CD4-positive, alpha-beta T cell treated with Interleukin-12 subunit alpha and Interleukin-12 subunit beta, for 1 hour (primary cell): ENCODE results near the gene MNAT1.

ENCODE experiments used
- DNase-seq: peaks from one replicate; pipeline ENCODE4 v3.0.0-alpha.2; 2020

Gene MNAT1

DNA sequence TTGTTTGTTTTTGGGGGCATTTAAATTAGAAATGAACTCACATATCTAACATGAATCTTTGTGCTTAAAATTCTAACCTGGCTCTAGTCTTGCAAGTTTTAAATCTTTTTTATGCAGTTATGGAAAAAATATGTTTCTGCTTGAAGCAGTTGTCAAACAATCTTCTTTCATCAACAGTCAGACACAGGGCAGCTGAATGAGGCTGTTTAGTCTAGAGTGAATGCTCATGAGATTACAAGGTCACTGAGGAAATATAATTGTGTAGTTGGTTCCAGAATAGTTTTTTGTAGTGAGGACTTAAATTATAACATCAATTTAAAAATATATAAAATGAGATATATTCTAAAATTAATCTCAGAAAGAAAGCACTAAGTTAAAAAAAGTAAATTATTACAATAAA, 169.8 kb downstream of the MNAT1 start:
- no peak for DNase-seq

DNA sequence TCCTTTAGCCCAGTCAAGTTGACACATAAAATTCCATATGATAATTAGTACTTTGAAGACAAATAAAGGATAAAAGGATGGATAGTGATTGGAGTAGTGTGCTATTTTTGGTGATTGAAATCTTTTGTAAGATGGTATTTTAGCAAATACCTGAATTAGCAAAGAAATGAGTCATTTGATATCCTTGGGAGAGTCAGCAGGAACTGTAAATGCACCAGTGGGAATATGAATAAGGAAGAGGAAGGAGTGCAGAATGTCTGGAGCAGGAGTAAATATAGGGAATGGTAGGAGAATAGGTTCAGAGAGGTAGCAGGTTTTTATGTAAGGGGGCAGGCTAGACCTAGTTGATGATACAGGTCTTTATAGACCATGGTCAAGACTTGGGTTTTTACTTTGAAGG, 171.4 kb downstream of the MNAT1 start:
- no peak for DNase-seq

DNA sequence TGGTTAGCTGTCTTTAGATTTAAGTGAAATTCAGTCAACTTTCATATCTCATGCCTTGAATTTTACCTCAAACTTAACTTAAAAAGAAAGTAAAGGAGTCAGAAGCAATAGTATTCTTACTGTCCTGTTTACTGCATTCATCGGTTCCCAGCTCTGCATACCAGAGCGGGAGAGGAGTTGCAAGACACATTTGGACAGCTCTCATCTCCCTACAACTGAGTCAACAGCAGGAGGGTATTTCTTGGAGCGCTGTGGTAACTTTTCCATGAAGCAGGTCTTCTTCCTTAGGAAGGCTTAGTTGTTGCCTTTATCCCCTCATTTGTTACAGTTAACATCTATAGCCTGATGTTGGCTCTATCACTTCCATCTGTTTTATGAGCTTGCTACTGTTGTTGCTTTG, 181.2 kb downstream of the MNAT1 start:
- DNase-seq, result no peak

DNA sequence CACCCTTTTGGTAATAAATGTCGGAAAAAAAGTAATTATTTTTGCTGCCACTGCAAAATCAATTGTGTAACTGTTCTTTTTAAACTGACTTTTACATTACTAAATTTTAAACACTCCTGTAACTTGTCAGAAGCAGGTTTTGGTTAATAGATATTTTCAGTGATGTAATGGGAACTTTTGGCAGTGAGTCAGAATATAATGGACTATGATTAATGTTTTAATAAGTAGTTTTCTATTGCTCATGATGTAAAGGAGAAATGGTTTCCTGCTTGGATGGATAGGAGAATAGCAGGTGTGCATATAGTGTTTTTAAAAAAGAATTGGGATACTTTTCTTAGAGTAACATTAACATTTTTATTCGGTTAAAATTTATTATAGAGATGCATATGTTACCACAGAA, 187.5 kb downstream of the MNAT1 start:
- no peak for DNase-seq

DNA sequence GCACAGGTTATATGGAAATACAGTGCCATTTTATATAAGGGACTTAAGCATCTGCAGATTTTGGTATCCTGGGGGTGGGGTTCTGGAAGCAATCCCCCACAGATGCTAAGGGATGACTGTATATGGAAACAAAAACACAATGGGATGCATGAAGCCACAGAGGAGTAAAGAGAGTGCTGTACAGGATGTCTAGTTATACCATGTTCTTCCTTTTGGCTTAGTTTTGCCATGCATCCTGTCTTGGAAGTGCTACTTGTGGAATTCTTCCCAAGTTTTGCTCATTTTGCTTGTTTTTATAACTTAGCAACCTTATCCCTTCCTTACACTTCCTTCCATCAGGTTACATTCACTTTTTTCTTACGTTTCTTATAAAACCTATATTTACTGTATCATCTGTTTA, 190.7 kb downstream of the MNAT1 start:
- no peak for DNase-seq

DNA sequence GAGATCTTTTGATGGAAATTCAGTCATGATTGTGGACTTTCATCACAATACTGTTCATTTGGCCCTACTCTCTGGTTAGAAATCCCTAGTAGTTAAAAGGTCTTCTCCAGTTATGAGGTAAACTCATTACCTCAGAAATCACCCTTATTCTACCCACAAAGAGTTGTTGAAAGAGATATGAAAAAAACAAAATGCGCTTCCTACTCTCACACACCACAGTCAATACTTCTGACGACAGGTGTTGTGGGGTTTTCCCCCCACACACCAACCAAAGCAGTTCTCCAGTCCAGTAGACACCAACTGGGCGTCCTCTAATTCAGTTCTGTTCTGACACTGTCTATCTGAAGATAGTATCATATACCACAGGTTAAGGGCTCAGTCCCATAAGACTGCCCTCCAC, 191.4 kb downstream of the MNAT1 start:
- DNase-seq, result no peak

DNA sequence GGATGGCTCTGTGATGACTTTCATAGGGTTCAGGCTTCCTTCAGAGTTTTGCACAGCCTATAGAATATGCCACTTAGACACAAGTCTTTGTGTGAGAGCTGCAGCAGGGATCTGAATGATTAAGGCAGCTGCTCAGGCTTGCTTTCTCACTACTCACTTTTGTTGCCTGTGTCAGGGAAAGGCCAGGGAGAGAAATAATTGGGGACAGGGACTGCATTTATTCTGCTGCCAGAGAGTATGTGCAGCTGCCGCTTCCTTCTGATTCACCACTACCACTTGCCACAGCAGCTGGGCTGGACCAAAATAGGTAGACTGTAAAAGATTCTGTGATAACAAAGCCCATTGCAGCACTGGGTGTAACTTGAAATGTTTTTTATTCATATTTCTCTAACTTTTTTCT, 196.7 kb downstream of the MNAT1 start:
- no peak for DNase-seq

DNA sequence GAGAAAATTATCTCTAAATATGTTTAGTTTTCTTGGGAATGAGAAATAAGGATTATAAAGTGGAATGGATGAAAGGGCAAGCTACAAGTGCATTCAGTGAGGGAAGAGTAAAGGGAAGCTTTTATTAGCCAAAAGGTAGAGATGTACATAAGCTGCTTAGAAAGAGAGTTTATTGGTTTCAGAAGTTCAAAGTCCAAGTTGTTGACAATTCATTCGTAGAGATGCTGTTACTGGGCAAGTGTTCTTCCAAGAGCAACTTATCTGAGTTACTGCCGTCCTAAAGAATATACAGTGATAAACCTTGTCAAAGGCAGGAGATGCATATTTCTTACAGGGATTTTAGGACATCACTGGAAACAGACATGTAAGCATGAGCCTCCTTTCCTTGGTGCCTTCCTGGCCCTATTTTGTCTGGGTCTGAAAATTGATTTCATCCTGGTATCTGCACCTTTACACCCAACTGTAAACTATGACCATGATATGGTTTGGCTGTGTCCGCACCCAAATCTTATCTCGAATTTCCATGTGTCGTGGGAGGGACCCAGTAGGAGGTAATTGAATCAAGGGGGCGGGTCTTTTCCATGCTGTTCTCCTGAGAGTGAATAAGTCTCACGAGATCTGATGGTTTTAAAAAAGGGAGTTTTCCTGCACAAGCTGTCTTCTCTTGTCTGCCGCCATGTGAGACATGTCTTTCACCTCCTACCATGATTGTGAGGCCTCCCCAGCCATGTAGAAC, 199.5 kb downstream of the MNAT1 start:
- DNase-seq, result no peak

DNA sequence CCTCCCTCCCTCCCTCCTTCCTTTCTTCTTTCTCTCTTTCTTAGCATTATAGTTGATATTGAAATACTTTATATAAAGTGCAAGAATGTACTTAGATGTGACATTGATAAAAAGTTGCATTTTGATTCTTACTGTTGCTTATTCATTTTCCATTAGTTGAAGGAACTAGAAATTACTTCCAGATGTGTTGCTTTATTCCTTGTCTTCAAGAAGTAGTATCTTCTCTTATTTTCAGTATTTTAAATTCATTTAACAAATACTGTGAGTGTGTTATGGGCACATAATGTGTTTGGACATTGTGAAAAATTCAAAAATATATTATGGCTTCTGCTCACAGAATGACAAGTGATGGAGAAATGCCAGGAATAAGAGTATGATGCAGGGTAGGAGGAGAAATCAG, 200.8 kb downstream of the MNAT1 start:
- no peak for DNase-seq

DNA sequence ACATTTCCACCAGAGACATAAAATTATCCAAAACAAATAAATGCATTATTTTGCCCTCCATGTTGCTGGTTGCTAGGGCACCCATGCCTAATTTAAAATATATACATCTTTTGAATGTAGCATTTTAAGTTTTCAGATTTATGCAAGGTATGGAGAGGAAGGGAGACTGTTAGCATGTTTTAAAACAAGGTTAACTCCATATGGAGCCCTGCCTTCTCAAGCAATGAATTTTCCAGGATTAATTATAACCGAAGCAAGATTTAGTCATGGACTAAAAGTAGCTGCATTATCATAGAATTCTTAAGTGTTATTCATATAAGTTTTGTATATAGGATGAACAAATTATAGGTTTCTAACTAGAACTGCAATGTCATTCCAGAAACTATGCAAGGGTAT, 209.1 kb downstream of the MNAT1 start:
- no peak for DNase-seq

DNA sequence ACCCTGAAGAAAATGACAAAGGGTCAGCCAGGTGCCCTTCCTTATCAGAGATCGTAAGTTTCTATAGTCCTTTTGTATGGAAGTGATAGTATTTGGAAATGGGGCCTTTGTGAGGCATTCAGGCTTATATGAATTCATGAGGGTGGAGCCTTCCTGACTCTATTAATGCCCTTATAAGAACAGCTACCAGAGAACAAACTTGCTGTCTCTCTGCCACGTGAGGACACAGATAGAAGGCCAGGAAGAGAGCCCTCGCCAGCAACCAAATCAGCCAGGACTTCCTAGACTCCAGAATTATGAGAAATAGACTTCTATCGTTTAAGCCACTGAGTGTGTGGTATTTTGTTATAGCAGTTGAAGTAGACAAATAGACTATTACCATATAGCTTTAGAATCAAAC, 209.6 kb downstream of the MNAT1 start:
- no peak for DNase-seq

DNA sequence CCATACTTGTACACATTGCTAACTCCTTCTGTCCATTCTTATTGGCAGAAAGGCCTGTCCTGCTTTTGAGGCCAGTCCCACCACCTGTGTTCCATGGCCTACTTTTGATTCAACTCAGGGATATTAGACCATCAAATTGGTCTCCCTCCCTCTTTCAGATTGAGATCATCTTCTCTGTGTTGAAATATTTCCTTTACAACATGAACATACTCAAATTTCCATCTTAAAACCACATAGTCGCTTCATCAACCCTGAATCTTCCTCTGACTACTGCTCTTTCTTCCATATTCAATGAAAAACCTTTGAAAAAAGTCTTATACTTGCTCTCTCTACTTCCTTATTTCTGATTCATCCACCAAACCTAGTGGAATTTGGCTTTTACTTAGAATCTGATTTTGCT, 211.4 kb downstream of the MNAT1 start:
- DNase-seq, result no peak

DNA sequence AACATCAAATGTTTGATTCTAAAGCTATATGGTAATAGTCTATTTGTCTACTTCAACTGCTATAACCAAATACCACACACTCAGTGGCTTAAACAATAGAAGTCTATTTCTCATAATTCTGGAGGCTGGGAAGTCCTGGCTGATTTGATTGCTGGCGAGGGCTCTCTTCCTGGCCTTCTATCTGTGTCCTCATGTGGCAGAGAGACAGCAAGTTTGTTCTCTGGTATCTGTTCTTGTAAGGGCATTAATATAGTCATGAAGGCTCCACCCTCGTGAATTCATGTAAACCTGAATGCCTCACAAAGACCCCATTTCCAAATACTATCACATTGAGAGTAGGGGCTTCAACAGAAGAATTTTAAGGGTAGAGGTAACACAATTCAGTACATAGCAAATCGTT, 212.2 kb downstream of the MNAT1 start:
- DNase-seq, result no peak

DNA sequence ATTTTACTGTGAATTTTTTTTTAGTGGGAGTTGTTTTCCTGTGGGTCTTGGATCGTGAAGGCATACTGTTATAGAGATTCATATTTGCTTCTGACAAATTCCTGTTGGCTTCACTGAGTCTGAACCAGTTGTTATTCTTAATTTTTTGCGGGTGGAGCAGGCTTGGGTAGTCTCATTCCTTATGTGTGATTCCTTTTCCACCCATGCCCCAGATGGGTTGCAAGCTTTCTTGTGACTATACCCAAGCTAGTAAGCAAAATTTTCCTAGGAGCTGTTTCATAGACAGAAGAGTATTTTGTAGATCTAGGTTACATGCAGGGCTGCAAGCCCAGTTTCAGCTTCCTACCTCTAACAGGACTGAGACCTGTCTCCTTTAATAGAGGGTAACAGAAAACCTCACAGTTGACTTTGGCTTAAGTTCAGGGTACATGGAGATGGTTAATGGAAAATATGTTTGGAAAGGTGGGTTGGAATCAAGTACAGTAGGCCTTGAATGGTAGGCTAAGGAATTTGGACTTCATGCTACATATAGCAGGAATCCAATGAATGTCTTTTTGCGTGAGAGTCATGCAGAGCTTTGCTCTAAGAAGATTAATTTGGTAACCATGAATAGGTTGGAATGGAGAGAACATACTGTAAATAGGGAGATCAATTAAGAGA, 217.3 kb downstream of the MNAT1 start:
- DNase-seq, result no peak

DNA sequence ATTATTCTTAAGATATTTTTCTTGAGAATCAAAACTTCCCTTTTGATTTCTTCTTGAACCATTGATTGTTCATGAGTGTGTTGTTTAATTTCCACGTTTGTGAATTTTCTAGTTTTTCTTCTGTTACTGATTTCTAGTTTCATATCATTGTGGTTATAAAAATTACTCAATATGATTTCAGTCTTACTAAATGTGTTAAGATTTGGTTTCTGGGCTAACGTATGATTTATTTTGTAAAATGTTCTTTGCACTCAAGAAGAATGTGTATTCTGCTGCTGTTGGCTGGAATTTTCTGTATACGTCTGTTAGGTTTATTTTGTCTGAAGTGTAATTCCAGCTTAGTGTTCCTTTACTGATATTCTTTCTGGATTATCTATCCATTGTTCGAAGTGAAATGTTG, 221.6 kb downstream of the MNAT1 start:
- DNase-seq, result no peak

DNA sequence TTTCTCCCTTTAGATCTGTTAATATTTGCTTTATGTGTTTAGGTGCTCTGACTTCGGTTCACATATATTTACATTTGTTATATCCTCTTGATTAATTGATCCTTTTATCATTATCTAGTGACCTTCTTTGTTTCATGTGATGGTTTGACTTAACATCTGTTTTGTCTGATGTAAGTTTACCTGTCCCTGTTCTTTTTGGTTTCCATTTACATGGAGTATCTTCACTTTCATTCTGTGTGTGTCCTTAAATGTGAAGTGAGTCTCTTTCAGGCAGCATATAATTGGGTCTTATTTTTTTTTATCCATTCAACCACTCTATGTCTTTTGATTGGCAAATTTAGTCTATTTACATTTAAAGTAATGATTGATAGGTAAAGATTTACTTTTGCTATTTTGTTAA, 222.1 kb downstream of the MNAT1 start:
- DNase-seq, result no peak

DNA sequence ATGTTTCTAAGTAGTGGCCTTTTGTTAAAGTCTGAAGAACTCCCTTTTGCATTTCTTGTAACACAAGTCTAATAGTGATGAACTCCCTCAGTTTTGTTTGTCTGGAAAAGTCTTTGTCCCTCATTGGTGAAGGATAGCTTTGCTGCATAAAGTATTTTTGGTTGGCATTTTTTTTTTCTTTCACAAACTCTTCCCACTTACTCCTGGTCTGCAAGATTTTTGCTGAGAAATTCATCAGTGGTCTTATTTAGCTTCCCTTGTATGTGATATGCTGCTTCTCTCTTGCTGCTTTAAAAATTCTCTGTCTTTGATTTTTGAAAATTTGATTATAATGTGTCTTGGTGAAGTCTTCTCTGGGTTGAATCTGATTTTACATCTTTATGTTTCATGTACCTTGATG, 223.6 kb downstream of the MNAT1 start:
- no peak for DNase-seq

DNA sequence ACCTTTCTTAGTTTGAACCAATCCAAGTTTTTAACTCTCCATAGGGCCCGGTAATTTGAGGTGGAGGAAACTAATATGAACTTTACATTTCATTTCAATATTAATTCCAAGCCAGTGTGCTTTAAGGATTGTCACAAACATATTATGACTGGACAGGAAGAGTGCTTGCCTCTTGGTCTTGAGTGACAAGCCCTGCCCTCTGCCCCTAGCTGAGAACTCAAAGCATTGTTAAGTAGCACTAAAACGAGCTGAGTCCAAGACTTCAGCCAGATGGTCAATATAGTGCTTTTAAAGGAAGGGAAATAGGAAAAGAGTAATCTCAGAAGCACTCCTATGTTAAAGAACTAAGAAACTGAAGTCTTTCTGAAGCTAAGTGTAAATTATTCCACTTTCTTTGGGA, 229.2 kb downstream of the MNAT1 start:
- no peak for DNase-seq

DNA sequence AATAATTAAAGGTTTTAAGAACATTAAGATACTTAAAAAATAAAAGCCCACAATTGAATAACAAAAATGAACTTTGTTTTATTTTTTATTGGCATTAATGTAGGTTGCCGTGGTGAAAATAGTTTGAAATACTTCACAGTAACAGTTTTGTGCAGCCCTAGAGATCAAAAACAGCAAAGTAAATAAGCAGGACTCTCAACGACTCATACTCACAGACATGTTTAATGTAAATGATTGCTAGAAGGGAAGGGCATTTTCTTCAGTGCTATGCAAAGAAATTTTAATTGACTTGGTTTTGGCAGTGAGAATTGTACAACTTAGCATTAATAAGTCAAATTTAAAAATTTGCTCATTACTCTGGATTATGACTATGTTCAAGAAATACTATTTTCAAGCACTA, 230.3 kb downstream of the MNAT1 start:
- DNase-seq, result no peak

DNA sequence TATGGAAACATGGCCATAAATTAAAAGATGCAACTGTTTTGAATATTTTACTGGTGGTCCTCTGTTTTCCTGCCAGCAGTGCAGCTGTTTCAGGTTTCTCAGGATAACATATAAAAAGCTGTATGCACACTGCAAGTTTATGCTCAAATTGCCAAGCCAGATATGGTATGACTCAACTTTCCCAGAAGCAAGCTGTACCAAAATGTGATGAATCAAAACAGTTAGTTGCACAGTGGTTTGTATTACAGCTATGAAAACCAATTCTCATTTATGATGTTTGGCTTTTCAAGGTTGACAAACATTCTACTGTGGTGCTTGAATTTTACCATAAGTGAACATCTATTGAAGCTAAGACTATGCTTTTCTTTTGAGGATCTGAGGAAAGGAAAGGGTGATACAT, 230.8 kb downstream of the MNAT1 start:
- DNase-seq, result no peak

DNA sequence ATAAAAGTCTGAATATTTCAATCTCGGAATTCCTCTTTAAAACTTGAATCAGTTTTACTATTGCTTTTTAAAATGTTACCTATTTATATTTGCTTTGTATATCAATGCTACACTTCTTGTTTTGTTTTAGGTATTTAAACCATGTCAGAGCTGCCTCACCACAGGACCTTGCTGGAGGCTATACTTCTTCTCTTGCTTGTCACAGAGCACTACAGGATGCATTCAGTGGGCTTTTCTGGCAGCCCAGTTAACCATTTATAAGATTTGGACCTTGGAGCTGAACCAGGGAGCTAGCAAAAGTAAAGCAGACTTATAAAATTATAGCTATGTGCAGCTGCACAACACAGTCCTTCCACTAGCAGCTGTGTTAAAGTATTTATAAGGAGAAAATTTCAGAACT, 233.5 kb downstream of the MNAT1 start:
- no peak for DNase-seq

DNA sequence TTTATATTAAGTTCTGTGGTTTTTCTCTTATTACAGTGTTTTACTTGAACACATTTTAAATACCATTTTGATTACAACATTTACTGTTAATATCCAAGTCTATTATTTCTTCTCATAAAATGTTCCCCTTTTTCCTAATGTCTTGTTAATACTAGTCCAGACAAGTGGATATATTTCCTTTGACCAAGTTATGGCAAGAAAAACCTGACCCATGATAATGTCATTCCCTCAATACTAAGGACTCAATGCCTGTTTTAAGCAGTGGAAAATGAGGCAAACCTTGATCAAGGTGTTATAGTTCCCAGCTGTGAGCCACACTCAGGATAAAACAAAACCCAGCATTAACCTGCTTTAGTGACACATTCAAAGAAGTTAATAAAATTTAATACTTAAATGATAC, 234.1 kb downstream of the MNAT1 start:
- DNase-seq, result no peak

DNA sequence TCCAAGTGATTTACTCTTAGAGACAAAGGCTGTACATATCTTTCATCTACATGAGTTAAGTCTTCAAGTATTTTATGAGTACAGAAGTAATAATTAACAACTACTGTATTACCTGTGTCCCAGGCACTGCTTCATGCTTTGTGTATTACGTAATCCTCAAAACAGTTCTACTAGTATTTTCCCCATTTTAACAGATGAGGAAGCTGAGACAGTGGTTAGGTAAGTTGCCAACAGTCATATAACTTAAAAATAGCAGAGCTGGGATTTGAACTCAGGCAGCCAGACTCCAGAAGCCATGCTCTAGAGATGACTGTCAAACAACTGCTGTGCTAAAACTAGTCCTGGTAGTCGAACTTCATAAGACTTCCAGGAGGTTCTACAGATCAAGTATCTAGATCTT, 235.6 kb downstream of the MNAT1 start:
- DNase-seq, result no peak

DNA sequence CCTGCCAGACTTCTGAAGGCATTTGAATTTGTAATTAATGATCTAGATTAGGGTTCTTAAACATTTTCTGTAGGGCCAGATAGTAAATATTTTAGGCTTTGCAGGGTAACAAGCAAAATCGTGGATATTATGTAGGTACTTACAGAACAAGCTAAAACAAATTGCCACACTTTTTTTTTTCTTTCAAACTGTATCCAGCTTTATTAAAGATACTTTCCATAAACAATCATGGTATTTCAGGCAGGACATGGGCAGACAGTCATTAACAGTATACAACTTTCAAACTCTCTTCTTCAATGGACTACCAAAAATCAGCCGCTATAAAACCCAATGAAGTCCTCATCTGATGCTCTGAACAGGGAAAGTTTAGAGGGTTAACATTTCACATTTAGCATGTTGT, 236.7 kb downstream of the MNAT1 start:
- no peak for DNase-seq

DNA sequence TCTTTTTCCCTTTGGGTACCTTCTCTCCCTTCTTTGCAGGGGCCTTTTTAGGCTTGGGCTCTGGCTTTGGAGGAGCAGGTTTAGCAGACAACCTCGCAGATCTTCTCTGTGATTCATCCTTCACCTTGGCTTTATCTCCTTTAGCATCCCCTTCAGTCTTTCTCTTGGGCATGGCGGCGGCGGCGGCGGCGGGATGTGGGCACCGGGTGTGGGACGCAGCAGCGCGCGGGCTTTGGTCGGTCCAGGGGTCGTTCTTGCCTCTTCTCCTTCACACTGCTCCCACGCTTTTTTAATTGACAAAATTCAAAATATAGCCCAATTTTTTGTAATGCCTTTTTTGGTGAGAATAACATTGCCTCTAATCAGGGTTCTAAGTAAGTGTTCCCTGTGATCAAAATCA, 237.7 kb downstream of the MNAT1 start:
- DNase-seq, result no peak
